Peyer's patch (tissue), 4 donors: ENCODE results near the gene OR10K2.

Source experiments
- POLR2A ChIP-seq, 2 donors: fragments of 450-650 bp; IDR thresholded peaks; one replicate each; pipeline ENCODE4 v1.5.1; 2017; ENCODE audit warnings: antibody characterized with exemption in 2 of 2, mild to moderate bottlenecking in 2 of 2, moderate library complexity in 2 of 2
- TF ChIP-seq, protein P1 (sequence below), 6 experiments: fragments of 450-650 bp in 4 of 6; fragments of 200-600 bp in 2 of 6; sonication (generic) in 1 of 6; IDR thresholded peaks; one replicate each; pipeline ENCODE4 v1.5.1; 2017 to 2019; ENCODE audit warnings: antibody characterized with exemption in 6 of 6, mild to moderate bottlenecking in 3 of 6, moderate library complexity in 1 of 6

DNA sequence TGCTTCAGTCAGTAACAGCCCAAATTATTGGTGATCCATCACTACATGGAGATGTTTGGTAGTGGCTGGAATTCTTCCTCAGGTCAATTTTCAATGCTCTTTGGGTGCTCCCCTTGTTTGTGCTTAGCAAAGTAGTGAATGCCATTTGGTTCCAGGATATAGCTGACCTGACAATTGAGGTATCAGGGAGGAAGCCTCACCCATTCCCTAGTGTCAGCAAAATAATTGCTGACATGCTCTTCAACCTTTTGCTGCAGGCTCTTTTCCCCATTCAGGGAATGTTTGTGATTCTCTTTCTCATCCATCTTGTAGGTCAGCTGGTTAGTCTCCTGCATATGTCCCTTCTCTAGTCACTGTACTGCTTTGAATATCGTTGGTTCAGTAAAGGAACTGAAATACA lies 28.5 kb upstream of the OR10K2 start:
- TF ChIP-seq, protein P1, sequence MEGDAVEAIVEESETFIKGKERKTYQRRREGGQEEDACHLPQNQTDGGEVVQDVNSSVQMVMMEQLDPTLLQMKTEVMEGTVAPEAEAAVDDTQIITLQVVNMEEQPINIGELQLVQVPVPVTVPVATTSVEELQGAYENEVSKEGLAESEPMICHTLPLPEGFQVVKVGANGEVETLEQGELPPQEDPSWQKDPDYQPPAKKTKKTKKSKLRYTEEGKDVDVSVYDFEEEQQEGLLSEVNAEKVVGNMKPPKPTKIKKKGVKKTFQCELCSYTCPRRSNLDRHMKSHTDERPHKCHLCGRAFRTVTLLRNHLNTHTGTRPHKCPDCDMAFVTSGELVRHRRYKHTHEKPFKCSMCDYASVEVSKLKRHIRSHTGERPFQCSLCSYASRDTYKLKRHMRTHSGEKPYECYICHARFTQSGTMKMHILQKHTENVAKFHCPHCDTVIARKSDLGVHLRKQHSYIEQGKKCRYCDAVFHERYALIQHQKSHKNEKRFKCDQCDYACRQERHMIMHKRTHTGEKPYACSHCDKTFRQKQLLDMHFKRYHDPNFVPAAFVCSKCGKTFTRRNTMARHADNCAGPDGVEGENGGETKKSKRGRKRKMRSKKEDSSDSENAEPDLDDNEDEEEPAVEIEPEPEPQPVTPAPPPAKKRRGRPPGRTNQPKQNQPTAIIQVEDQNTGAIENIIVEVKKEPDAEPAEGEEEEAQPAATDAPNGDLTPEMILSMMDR (IDR thresholded peaks at IDR 0.05), result no peak
- no peak for TF ChIP-seq POLR2A (IDR thresholded peaks at IDR 0.05)
